Panc1 (cell line): ENCODE results near the gene ZNF865. TPM values are rescaled to one million over a fixed set of nuclear protein-coding genes. Genes with fewer than 3 reads are reported as not detected.
"Not testable (repeated sequence)": the region's sequence is repeated elsewhere in the genome, so short reads cannot be mapped to it uniquely, and the experiment has no call there.

ENCODE experiments used
- ATAC-seq: fragments of 200-7000 bp; cut with Tn5 transposase; 2 replicates; pipeline ENCODE4 v1.9.1; 2020; ENCODE audit warnings: mild to moderate bottlenecking, moderate library complexity
- BruUV-seq: library from RNA; stranded (reverse); fragments of 400-500 nt; replicated peaks from 2 replicates; lab custom pipeline; 2021; lab: Mats Ljungman, UMichigan
- CTCF ChIA-PET: fragments of 300-600 bp; sonication (Branson Sonifier 250); formaldehyde crosslinking; loops from one replicate; lab custom pipeline; 2022; ENCODE audit warnings: antibody characterized with exemption; lab: Charles Lee
- POLR2A ChIA-PET: fragments of 300-600 bp; sonication (Branson Sonifier 250); formaldehyde crosslinking; loops from one replicate; lab custom pipeline; 2022; ENCODE audit warnings: antibody characterized with exemption; lab: Charles Lee
- DNase-seq: peaks from one replicate; pipeline ENCODE4 v3.0.0-alpha.2; 2010; ENCODE audit warnings: low read depth, low spot score
- H3K27ac ChIP-seq: 2 replicates; pipeline ENCODE4 v1.5.1; 2011; ENCODE audit warnings: mild to moderate bottlenecking, low read length, inconsistent platforms
- H3K27me3 ChIP-seq: fragments of 200-500 bp; sonication (Bioruptor generic); 2 replicates; pipeline ENCODE4 v1.6.0; 2014; ENCODE audit warnings: low read length, inconsistent platforms; ENCODE audit not compliant: control insufficient read depth, insufficient read depth
- H3K36me3 ChIP-seq: fragments of 200-500 bp; sonication (Bioruptor generic); 2 replicates; pipeline ENCODE4 v1.5.1; 2014; ENCODE audit warnings: inconsistent platforms, mild to moderate bottlenecking, low read length, moderate library complexity; ENCODE audit not compliant: control insufficient read depth, insufficient read depth
- H3K4me1 ChIP-seq: 2 replicates; pipeline ENCODE4 v1.5.1; 2011; ENCODE audit warnings: inconsistent platforms, mild to moderate bottlenecking, low read length, moderate library complexity; ENCODE audit not compliant: control insufficient read depth, insufficient read depth
- H3K4me3 ChIP-seq, 2 experiments: 2 replicates each; pipeline ENCODE4 v1.5.1; 2011 to 2012; ENCODE audit warnings: low read depth in 2 of 2, low read length in 2 of 2, mild to moderate bottlenecking in 2 of 2, inconsistent platforms in 1 of 2, moderate library complexity in 1 of 2
- H3K9me3 ChIP-seq: fragments of 200-500 bp; sonication (Bioruptor generic); 2 replicates; pipeline ENCODE4 v1.5.1; 2014; ENCODE audit warnings: low read depth, mild to moderate bottlenecking, inconsistent platforms, low read length, moderate library complexity; ENCODE audit not compliant: control insufficient read depth, insufficient read depth
- POLR2AphosphoS5 ChIP-seq: IDR thresholded peaks from 2 replicates; pipeline ENCODE4 v1.6.1; 2012; ENCODE audit warnings: mild to moderate bottlenecking, low read depth, low read length, moderate library complexity
- REST ChIP-seq, 2 experiments: IDR thresholded peaks; 2 replicates each; pipeline ENCODE4 v1.6.1; 2011 to 2012; ENCODE audit warnings: low read depth in 2 of 2, control low read depth in 1 of 2, low read length in 1 of 2, mild to moderate bottlenecking in 1 of 2, moderate library complexity in 1 of 2; ENCODE audit not compliant: insufficient read depth in 1 of 2
- SIN3A ChIP-seq: IDR thresholded peaks from 2 replicates; pipeline ENCODE4 v1.6.1; 2012; ENCODE audit warnings: low read depth, mild to moderate bottlenecking, low read length, moderate library complexity, borderline replicate concordance; ENCODE audit not compliant: insufficient read depth
- TCF7L2 ChIP-seq: IDR thresholded peaks from 2 replicates; pipeline ENCODE4 v1.6.1; 2011; ENCODE audit warnings: mild to moderate bottlenecking, low read depth, low read length, inconsistent platforms
- in situ Hi-C: cut with HindIII; loops from 2 replicates; pipeline ENCODE4 v1.10.0; 2016; ENCODE audit warnings: low sequenced_read_pairs, low pct_unique_long_range_greater_than_20kb
- intact Hi-C: fragments of 100-400 bp; cut with micrococcal nuclease; formaldehyde crosslinking; loops from one replicate; pipeline ENCODE4 v1.10.0; 2022; ENCODE audit not compliant: unreplicated experiment
- total RNA-seq: library from RNA; stranded (reverse); gene quantifications from one replicate; pipeline ENCODE4 v1.2.1, GENCODE V29; 2021; ENCODE audit not compliant: unreplicated experiment
- TF ChIP-seq, protein P1 (sequence below): fragments of 450-650 bp; IDR thresholded peaks from 2 replicates; pipeline ENCODE4 v1.5.1; 2017; ENCODE audit warnings: mild to moderate bottlenecking

The ZNF865 gene
- total RNA-seq, 1 experiment from 2014 or later: 25.6 TPM

GRCh38 chr19:55567708-55568328, 37.6 kb upstream of the ZNF865 start:
- POLR2A ChIA-PET: no interaction called here
- no peak overlapping the region for H3K4me3 ChIP-seq
- in situ Hi-C loops: no loop called here

DNA sequence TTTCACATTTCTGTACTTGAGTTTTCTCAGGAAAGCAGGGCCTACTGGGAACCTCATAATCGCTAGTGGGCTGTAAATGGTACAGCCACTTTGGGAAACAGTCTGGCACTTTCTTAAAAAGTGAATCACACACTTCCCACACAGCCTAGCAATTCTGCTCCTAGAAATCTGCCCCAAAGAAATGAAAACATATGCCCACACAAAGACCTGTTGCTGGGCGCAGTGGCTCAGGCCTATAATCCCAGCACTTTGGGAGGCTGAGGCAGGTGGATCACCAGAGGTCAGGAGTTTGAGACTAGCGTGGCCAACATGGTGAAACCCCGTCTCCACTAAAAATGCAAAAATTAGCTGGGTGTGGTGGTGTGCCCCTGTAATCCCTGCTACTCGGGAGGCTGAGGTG, 36.0 kb upstream of the ZNF865 start:
- H3K4me1 ChIP-seq, CTCF ChIA-PET, H3K27me3 ChIP-seq, H3K27ac ChIP-seq, intact Hi-C loops, H3K4me3 ChIP-seq, ATAC-seq, H3K36me3 ChIP-seq, H3K9me3 ChIP-seq, BruUV-seq, DNase-seq, POLR2A ChIA-PET, in situ Hi-C loops: not testable (repeated sequence)

More at GRCh38 chr19:55567708-55568328, 37.6 kb upstream of the ZNF865 start:
- H3K9me3 ChIP-seq: no peaks in the 10 kb centered on the region
- intact Hi-C loops: no loop called here
- H3K4me1 ChIP-seq: peaks cover 7% of the 10 kb centered on the region
- DNase-seq (no peak), ATAC-seq (no peak)
- no TSS peak for BruUV-seq
- TF ChIP-seq REST (IDR thresholded peaks at IDR 0.05; ENCODE audit: insufficient read depth in 1 of 2, low read depth in 2 of 2, low read length in 1 of 2): no peak
- TF ChIP-seq, protein P1, sequence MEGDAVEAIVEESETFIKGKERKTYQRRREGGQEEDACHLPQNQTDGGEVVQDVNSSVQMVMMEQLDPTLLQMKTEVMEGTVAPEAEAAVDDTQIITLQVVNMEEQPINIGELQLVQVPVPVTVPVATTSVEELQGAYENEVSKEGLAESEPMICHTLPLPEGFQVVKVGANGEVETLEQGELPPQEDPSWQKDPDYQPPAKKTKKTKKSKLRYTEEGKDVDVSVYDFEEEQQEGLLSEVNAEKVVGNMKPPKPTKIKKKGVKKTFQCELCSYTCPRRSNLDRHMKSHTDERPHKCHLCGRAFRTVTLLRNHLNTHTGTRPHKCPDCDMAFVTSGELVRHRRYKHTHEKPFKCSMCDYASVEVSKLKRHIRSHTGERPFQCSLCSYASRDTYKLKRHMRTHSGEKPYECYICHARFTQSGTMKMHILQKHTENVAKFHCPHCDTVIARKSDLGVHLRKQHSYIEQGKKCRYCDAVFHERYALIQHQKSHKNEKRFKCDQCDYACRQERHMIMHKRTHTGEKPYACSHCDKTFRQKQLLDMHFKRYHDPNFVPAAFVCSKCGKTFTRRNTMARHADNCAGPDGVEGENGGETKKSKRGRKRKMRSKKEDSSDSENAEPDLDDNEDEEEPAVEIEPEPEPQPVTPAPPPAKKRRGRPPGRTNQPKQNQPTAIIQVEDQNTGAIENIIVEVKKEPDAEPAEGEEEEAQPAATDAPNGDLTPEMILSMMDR: no peak
- TF ChIP-seq POLR2AphosphoS5: no peak
- no peak for TF ChIP-seq SIN3A
- TF ChIP-seq TCF7L2: no peak
- CTCF ChIA-PET: no interaction called here
- H3K36me3 ChIP-seq: no peaks in the 10 kb centered on the region
- no peak overlapping the region for H3K27ac ChIP-seq
- no peaks in the 10 kb centered on the region for H3K27me3 ChIP-seq

DNA sequence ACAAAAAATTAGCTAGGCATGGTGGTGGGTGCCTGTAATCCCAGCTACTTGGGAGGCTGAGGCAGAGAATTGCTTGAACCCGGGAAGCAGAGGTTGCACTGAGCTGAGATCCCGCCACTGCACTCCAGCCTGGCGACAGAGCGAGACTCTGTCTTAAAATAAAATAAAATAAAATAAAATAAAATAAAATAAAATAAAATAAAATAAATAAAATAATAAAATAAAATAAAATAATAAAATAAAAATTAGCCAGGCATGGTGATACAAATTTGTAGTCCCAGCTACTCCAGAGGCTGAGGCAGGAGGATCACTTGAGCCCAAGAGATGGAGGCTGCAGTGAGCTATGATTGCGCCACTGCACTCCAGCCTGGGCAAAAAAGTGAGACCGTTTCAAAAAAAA, 31.5 kb upstream of the ZNF865 start:
- H3K27me3 ChIP-seq, ATAC-seq, DNase-seq, H3K36me3 ChIP-seq, H3K4me3 ChIP-seq, H3K4me1 ChIP-seq, BruUV-seq, H3K27ac ChIP-seq, intact Hi-C loops, in situ Hi-C loops, H3K9me3 ChIP-seq: not testable (repeated sequence)
- ChIA-PET POLR2A (interaction anchor here (0.7 kb wide), 2 partner anchors 87 to 434 kb away, joined by 3 to 8 read pairs; no protein-coding TSS in a partner anchor), CTCF (interaction anchor here (0.6 kb wide), 1 partner anchor 59 kb away, joined by 6 read pairs; no protein-coding TSS in a partner anchor)
